GM12878 (cell line): ENCODE data around the gene NRXN3. TPM values are rescaled to one million over a fixed set of nuclear protein-coding genes. Genes with fewer than 3 reads are reported as not detected.

Experiments
- ATAC-seq: fragments of 200-7000 bp; cut with Tn5 transposase; 3 replicates; pipeline ENCODE4 v1.9.1; 2020; ENCODE audit warnings: mild to moderate bottlenecking, moderate library complexity
- BruUV-seq: library from RNA; stranded (reverse); fragments of 400-500 nt; replicated peaks from 2 replicates; lab custom pipeline; 2021; lab: Mats Ljungman, UMichigan
- CTCF ChIA-PET: fragments of 300-600 bp; sonication (Branson Sonifier 250); formaldehyde crosslinking; extraction: SDS; loops from one replicate; lab custom pipeline; 2021; ENCODE audit warnings: inconsistent platforms; lab: Yijun Ruan, JAX
- POLR2A ChIA-PET: fragments of 350-600 bp; formaldehyde crosslinking; extraction: SDS; loops from one replicate; lab custom pipeline; 2021; ENCODE audit warnings: inconsistent platforms; lab: Charles Lee
- RAD21 ChIA-PET: fragments of 300-600 bp; sonication (Branson Sonifier 250); formaldehyde crosslinking; loops from one replicate; lab custom pipeline; 2023; ENCODE audit warnings: antibody characterized with exemption; ENCODE audit not compliant: unreplicated experiment; lab: Charles Lee
- SMC1A ChIA-PET: fragments of 300-600 bp; sonication (Branson Sonifier 250); formaldehyde crosslinking; loops from one replicate; lab custom pipeline; 2023; ENCODE audit not compliant: unreplicated experiment, uncharacterized antibody; lab: Charles Lee
- DNase-seq: peaks from one replicate; pipeline ENCODE4 v3.0.0-alpha.2; 2011; ENCODE audit warnings: low read depth, low spot score
- FAIRE-seq: peaks from 3 replicates; lab custom pipeline; 2011; peaks lifted over from hg19 to GRCh38; lab: Jason Lieb, UNC
- H2AFZ ChIP-seq: 2 replicates; pipeline ENCODE4 v1.6.0; 2011; ENCODE audit warnings: low read depth, low read length, control low read depth; ENCODE audit not compliant: control insufficient read depth
- H3K27ac ChIP-seq: 2 replicates; pipeline ENCODE4 v1.5.1; 2011; ENCODE audit warnings: control low read depth; ENCODE audit not compliant: control insufficient read depth, insufficient read depth
- H3K27me3 ChIP-seq, 2 experiments: replicated peaks in 1 of 2; 2 replicates each; pipeline versions ENCODE4 v1.6.0 to v1.6.1; 2011; ENCODE audit warnings: low read length in 1 of 2; ENCODE audit not compliant: control insufficient read depth in 2 of 2, insufficient read depth in 2 of 2
- H3K36me3 ChIP-seq, 2 experiments: 2 replicates each; pipeline ENCODE4 v1.5.1; 2011; ENCODE audit warnings: low read length in 1 of 2; ENCODE audit not compliant: control insufficient read depth in 2 of 2, insufficient read depth in 2 of 2
- H3K4me1 ChIP-seq: 2 replicates; pipeline ENCODE4 v1.6.1; 2011; ENCODE audit warnings: mild to moderate bottlenecking, low read length, moderate library complexity, mixed read lengths; ENCODE audit not compliant: control insufficient read depth, insufficient read depth
- H3K4me2 ChIP-seq: 2 replicates; pipeline ENCODE4 v1.6.0; 2011; ENCODE audit warnings: control low read depth; ENCODE audit not compliant: control insufficient read depth, insufficient read depth
- H3K4me3 ChIP-seq: fragments of 200-600 bp; sonication (generic); 2 replicates; pipeline ENCODE4 v1.5.1; 2016
- H3K79me2 ChIP-seq: 2 replicates; pipeline ENCODE4 v1.6.0; 2011; ENCODE audit warnings: low read length; ENCODE audit not compliant: control insufficient read depth, insufficient read depth
- H3K9ac ChIP-seq: 2 replicates; pipeline ENCODE4 v1.8.0; 2011; ENCODE audit warnings: low read length, control low read depth, mixed read lengths; ENCODE audit not compliant: control insufficient read depth, insufficient read depth
- H3K9me3 ChIP-seq: replicated peaks from 3 replicates; pipeline ENCODE4 v1.5.1; 2011; ENCODE audit warnings: mild to moderate bottlenecking, low read length; ENCODE audit not compliant: control insufficient read depth, insufficient read depth
- H4K20me1 ChIP-seq: 2 replicates; pipeline ENCODE4 v1.6.0; 2011; ENCODE audit not compliant: control insufficient read depth, insufficient read depth
- BCLAF1 ChIP-seq: fragments of 450-650 bp; IDR thresholded peaks from 2 replicates; pipeline ENCODE4 v1.6.1; 2017; ENCODE audit warnings: antibody characterized with exemption, mild to moderate bottlenecking, moderate library complexity
- CREB1 ChIP-seq: IDR thresholded peaks from 2 replicates; pipeline ENCODE4 v1.6.1; 2012; ENCODE audit warnings: low read depth, mild to moderate bottlenecking, inconsistent platforms
- E2F8 ChIP-seq: fragments of 450-650 bp; IDR thresholded peaks from 2 replicates; pipeline ENCODE4 v1.6.1; 2018; ENCODE audit warnings: mild to moderate bottlenecking, low read depth, moderate library complexity; ENCODE audit not compliant: partially characterized antibody
- JUND ChIP-seq: IDR thresholded peaks from 2 replicates; pipeline ENCODE4 v1.6.1; 2012; ENCODE audit warnings: low read depth, mild to moderate bottlenecking, low read length, improper control_type of control experiment, moderate library complexity
- MEF2B ChIP-seq: fragments of 450-650 bp; IDR thresholded peaks from 2 replicates; pipeline ENCODE4 v1.6.1; 2018; ENCODE audit warnings: mild to moderate bottlenecking, moderate library complexity; ENCODE audit not compliant: partially characterized antibody, poor library complexity, severe bottlenecking
- POLR2AphosphoS2 ChIP-seq: IDR thresholded peaks from 2 replicates; pipeline ENCODE4 v1.6.1; 2011; ENCODE audit warnings: low read depth, mild to moderate bottlenecking, low read length, improper control_type of control experiment, moderate library complexity
- USF1 ChIP-seq: IDR thresholded peaks from 2 replicates; pipeline ENCODE4 v1.6.1; 2011; ENCODE audit warnings: borderline replicate concordance, low read depth, mild to moderate bottlenecking, moderate library complexity, mixed read lengths, low read length; ENCODE audit not compliant: insufficient read depth; ENCODE audit errors: extremely low read length
- ZBED1 ChIP-seq: IDR thresholded peaks from 2 replicates; pipeline ENCODE4 v1.6.1; 2016; ENCODE audit warnings: borderline replicate concordance
- ZNF207 ChIP-seq: fragments of 450-650 bp; IDR thresholded peaks from 2 replicates; pipeline ENCODE4 v1.6.1; 2014; ENCODE audit warnings: antibody characterized with exemption, mild to moderate bottlenecking, borderline replicate concordance
- ZZZ3 ChIP-seq: IDR thresholded peaks from 2 replicates; pipeline ENCODE4 v1.6.1; 2011; ENCODE audit warnings: low read depth; ENCODE audit not compliant: control insufficient read depth, insufficient read length
- WGBS: methylation state at CpG from one replicate; pipeline ENCODE4 v1.1.6; 2016; ENCODE audit warnings: low lambda C conversion rate; ENCODE audit not compliant: insufficient replicate concordance, insufficient coverage; ENCODE audit errors: missing lambda C conversion rate; 5-methylcytosine and 5-hydroxymethylcytosine counted together
- in situ Hi-C: fragments of 300-500 bp; cut with MboI; formaldehyde crosslinking; loops from 9 replicates; pipeline ENCODE4 v1.14.3; 2018; ENCODE audit warnings: mixed read lengths
- intact Hi-C: fragments of 100-400 bp; cut with micrococcal nuclease; formaldehyde crosslinking; loops from one replicate; pipeline ENCODE4 v1.14.2; 2022; ENCODE audit not compliant: unreplicated experiment
- polyA plus RNA-seq, 11 experiments: library from polyadenylated mRNA; depleted of rRNA in 4 of 11; unstranded in 6 of 11; stranded (reverse) in 5 of 11; fragments of >200 nt; fragmentation: Nextera tagmentation in 4 of 11; fragmentation: Illumina TruSeq in 1 of 11; extraction: Ambion mirVana in 4 of 11; extraction: Trizol in 1 of 11; gene quantifications; 1 replicate in 1 of 11; 2 replicates in 10 of 11; pipeline versions ENCODE4 v1.2.1 to v1.2.3, GENCODE V29; 2011 to 2016; ENCODE audit warnings: inconsistent platforms in 2 of 11, missing spikeins in 2 of 11, low read depth in 1 of 11
- total RNA-seq, 4 experiments: library from RNA; depleted of rRNA in 3 of 4; stranded (reverse); fragments of >200 nt in 3 of 4; fragmentation: Illumina TruSeq in 1 of 4; extraction: Trizol in 1 of 4; gene quantifications; 2 replicates each; pipeline versions ENCODE4 v1.2.1 to v1.2.3, GENCODE V29; 2013 to 2021

NRXN3 gene
- total and polyA plus RNA-seq, 10 of the 15 experiments (the other 5 are each of a cell fraction or from before 2014, with no cell fraction given) = 0.52 to 3.3 (median 1.4) TPM

GRCh38 chr14:79740066-79740601 lies 1570.0 kb downstream of the NRXN3 start:
- ChIA-PET CTCF (no interaction called here), RAD21 (no interaction called here), SMC1A (no interaction called here), POLR2A (no interaction called here)
- Histone ChIP-seq H3K4me3 (no peak overlapping the region), H3K36me3 (no peaks in the 10 kb centered on the region), H3K4me1 (no peaks in the 10 kb centered on the region), H3K9me3 (no peaks in the 10 kb centered on the region; the same call in 2 of the 3 replicates), H3K9ac (no peak overlapping the region), H3K27me3 (no peaks in the 10 kb centered on the region), H3K27ac (no peak overlapping the region), H4K20me1 (no peaks in the 10 kb centered on the region), H2AFZ (no peak overlapping the region), H3K79me2 (no peaks in the 10 kb centered on the region), H3K4me2 (no peak overlapping the region)
- 0% methylated on average over 2 of the region's 2 CpGs for WGBS
- intact Hi-C loops = no loop called here
- TF ChIP-seq JUND = no peak
- TF ChIP-seq POLR2AphosphoS2 = no peak
- in situ Hi-C loops = no loop called here
- BruUV-seq = no TSS peak
- no peak for ATAC-seq
- no peak for FAIRE-seq
- DNase-seq = no peak

- ChIA-PET CTCF (no interaction called here), RAD21 (no interaction called here)
- in situ Hi-C loops = no loop called here
- TF ChIP-seq POLR2AphosphoS2 (no peak), BCLAF1 (no peak), ZBED1 (no peak), MEF2B (no peak), ZZZ3 (no peak), CREB1 (no peak), USF1 (no peak), E2F8 (no peak), ZNF207 (no peak)
Measured at GRCh38 chr14:79742142-79742541, 1572.0 kb downstream of the NRXN3 start.

More at GRCh38 chr14:79742142-79742541, 1572.0 kb downstream of the NRXN3 start:
- no TSS peak for BruUV-seq
- no peaks in the 10 kb centered on the region for H3K4me1 ChIP-seq
- no peaks in the 10 kb centered on the region for H4K20me1 ChIP-seq
- 0% methylated on average over 1 of the region's 1 CpG for WGBS
- intact Hi-C loops = no loop called here
- POLR2A ChIA-PET = no interaction called here
- ATAC-seq (no peak), DNase-seq (no peak), FAIRE-seq (no peak)
- H2AFZ ChIP-seq = no peak overlapping the region
- no peak overlapping the region for H3K27ac ChIP-seq
- H3K4me2 ChIP-seq = no peak overlapping the region
- H3K27me3 ChIP-seq = no peaks in the 10 kb centered on the region
- no peak overlapping the region for H3K9ac ChIP-seq
- no peaks in the 10 kb centered on the region for H3K79me2 ChIP-seq
- H3K36me3 ChIP-seq = no peaks in the 10 kb centered on the region
- SMC1A ChIA-PET = no interaction called here
- H3K4me3 ChIP-seq = no peak overlapping the region
- H3K9me3 ChIP-seq = no peaks in the 10 kb centered on the region; the same call in 2 of the 3 replicates
